ENCODE data around the gene CFAP99. TPM values are rescaled to one million over a fixed set of nuclear protein-coding genes. Genes with fewer than 3 reads are reported as not detected.

Gene CFAP99
- total RNA-seq, 2 experiments from 2014 or later: not detected

- ChIA-PET CTCF (interaction anchor here (1.2 kb wide), 1 partner anchor 187 kb away, joined by 3 read pairs; no protein-coding TSS in a partner anchor), POLR2A (no interaction called here)
Measured at GRCh38 chr4:2406920-2407319, 11.8 kb upstream of the CFAP99 start.

GRCh38 chr4:2407991-2408342, 10.8 kb upstream of the CFAP99 start:
- ChIA-PET CTCF (no interaction called here), POLR2A (no interaction called here)

- ChIA-PET CTCF (no interaction called here), POLR2A (no interaction called here)
Measured at GRCh38 chr4:2408401-2408958, 10.3 kb upstream of the CFAP99 start.

- ChIA-PET POLR2A (no interaction called here), CTCF (no interaction called here)
Measured at GRCh38 chr4:2408976-2409375, 9.8 kb upstream of the CFAP99 start.

- ChIA-PET POLR2A (no interaction called here), CTCF (no interaction called here)
Measured at GRCh38 chr4:2409381-2409783, 9.4 kb upstream of the CFAP99 start.

GRCh38 chr4:2411786-2412510, 6.8 kb upstream of the CFAP99 start:
- ChIA-PET CTCF (interaction anchor here (0.6 to 2.5 kb wide), 11 partner anchors 9 to 403 kb away, joined by 3 to 11 read pairs (median 5); partner anchors contain the start of genes HAUS3, MXD4, POLN and RNF4), POLR2A (interaction anchor here (0.9 to 1.9 kb wide), 5 partner anchors 10 to 150 kb away, joined by 3 to 12 read pairs (median 5); partner anchors contain the start of genes MXD4 and RNF4)

- ChIA-PET POLR2A (interaction anchor here (0.9 to 1.9 kb wide), 4 partner anchors 11 to 150 kb away, joined by 3 to 12 read pairs (median 6); partner anchors contain the start of genes MXD4 and RNF4), CTCF (interaction anchor here (0.6 to 2.5 kb wide), 12 partner anchors 10 to 403 kb away, joined by 3 to 11 read pairs (median 4); partner anchors contain the start of genes HAUS3, MXD4, POLN and RNF4)
Measured at GRCh38 chr4:2412534-2412884, 6.2 kb upstream of the CFAP99 start.

- ChIA-PET CTCF (interaction anchor here (1.0 to 2.5 kb wide), 9 partner anchors 9 to 404 kb away, joined by 3 to 11 read pairs (median 5); partner anchors contain the start of genes HAUS3, MXD4, POLN and RNF4), POLR2A (interaction anchor here (0.5 to 1.9 kb wide), 7 partner anchors 11 to 183 kb away, joined by 3 to 12 read pairs (median 4); partner anchors contain the start of genes MXD4 and RNF4)
Measured at GRCh38 chr4:2412885-2413716, 5.7 kb upstream of the CFAP99 start.

- POLR2A ChIA-PET: interaction anchor here (0.5 to 1.9 kb wide), 3 partner anchors 55 to 184 kb away, joined by 3 to 12 read pairs (median 4); partner anchors contain the start of genes MXD4 and RNF4
- CTCF ChIA-PET: interaction anchor here (1.2 to 2.5 kb wide), 3 partner anchors 8 to 173 kb away, joined by 3 to 11 read pairs (median 9); partner anchors contain the start of genes HAUS3 and POLN
Measured at GRCh38 chr4:2413821-2414610, 4.7 kb upstream of the CFAP99 start.

- CTCF ChIA-PET: interaction anchor here (0.8 to 1.4 kb wide), 2 partner anchors 22 to 53 kb away, joined by 3 read pairs; partner anchors contain the start of gene RNF4
- POLR2A ChIA-PET: interaction anchor here (0.6 to 1.3 kb wide), 3 partner anchors 54 to 213 kb away, joined by 3 to 4 read pairs (median 3); partner anchors contain the start of genes HAUS3, POLN and RNF4
Measured at GRCh38 chr4:2415213-2415612, 3.5 kb upstream of the CFAP99 start.

GRCh38 chr4:2415881-2416563, 2.7 kb upstream of the CFAP99 start:
- POLR2A ChIA-PET: interaction anchor here (0.5 to 1.6 kb wide), 4 partner anchors 25 to 212 kb away, joined by 3 to 6 read pairs (median 4); partner anchors contain the start of genes HAUS3, POLN and RNF4
- CTCF ChIA-PET: interaction anchor here (0.8 to 1.4 kb wide), 4 partner anchors 23 to 154 kb away, joined by 3 to 4 read pairs (median 3); partner anchors contain the start of genes MXD4 and RNF4

GRCh38 chr4:2416564-2417225, 2.1 kb upstream of the CFAP99 start:
- ChIA-PET CTCF (interaction anchor here (1.1 to 1.4 kb wide), 2 partner anchors 24 to 25 kb away, joined by 3 to 4 read pairs; no protein-coding TSS in a partner anchor), POLR2A (interaction anchor here (0.5 to 1.6 kb wide), 3 partner anchors 24 to 175 kb away, joined by 3 to 6 read pairs (median 4); partner anchors contain the start of genes HAUS3, POLN and RNF4)

- POLR2A ChIA-PET: interaction anchor here (1.6 kb wide), 1 partner anchor 52 kb away, joined by 6 read pairs; the partner anchor contains the start of gene RNF4
- CTCF ChIA-PET: no interaction called here
Measured at GRCh38 chr4:2417226-2417764, 1.5 kb upstream of the CFAP99 start.

- ChIA-PET POLR2A (no interaction called here), CTCF (no interaction called here)
Measured at GRCh38 chr4:2417765-2418649, 748 bp upstream of the CFAP99 start, which contains the start of gene ZFYVE28. Gene ZFYVE28 (minus strand): TSS chr4:2418645. CDS start chr4:2418323, 322 bp downstream.

GRCh38 chr4:2419814-2420213, 1.1 kb downstream of the CFAP99 start:
- ChIA-PET POLR2A (no interaction called here), CTCF (interaction anchor here (0.5 to 2.4 kb wide), 5 partner anchors 14 to 344 kb away, joined by 3 to 10 read pairs (median 3); no protein-coding TSS in a partner anchor)

GRCh38 chr4:2421928-2422327, 3.2 kb downstream of the CFAP99 start:
- ChIA-PET CTCF (interaction anchor here (1.2 to 2.4 kb wide), 4 partner anchors 9 to 204 kb away, joined by 3 to 11 read pairs (median 7); no protein-coding TSS in a partner anchor), POLR2A (no interaction called here)
